Osteoblast (primary cell): ENCODE data around the gene MYB. TPM values are rescaled to one million over a fixed set of nuclear protein-coding genes. Genes with fewer than 3 reads are reported as not detected.
"Not testable (repeated sequence)": the region's sequence is repeated elsewhere in the genome, so short reads cannot be mapped to it uniquely, and the experiment has no call there.

ENCODE experiments used
- DNase-seq: peaks from one replicate; pipeline ENCODE4 v3.0.0; 2011; ENCODE audit warnings: low spot score, mixed read lengths; ENCODE audit not compliant: insufficient read length; ENCODE audit errors: missing footprints
- H2AFZ ChIP-seq: 2 replicates; pipeline ENCODE4 v1.6.0; 2011; ENCODE audit warnings: mild to moderate bottlenecking, low read length
- H3K27ac ChIP-seq: 2 replicates; pipeline ENCODE4 v1.5.1; 2011; ENCODE audit warnings: mild to moderate bottlenecking, low read depth, low read length, moderate library complexity
- H3K27me3 ChIP-seq: 2 replicates; pipeline ENCODE4 v1.6.0; 2012; ENCODE audit warnings: mild to moderate bottlenecking, control low read depth, inconsistent platforms, low read length, moderate library complexity; ENCODE audit not compliant: insufficient read depth
- H3K36me3 ChIP-seq: 2 replicates; pipeline ENCODE4 v1.5.1; 2011; ENCODE audit warnings: mild to moderate bottlenecking, low read length, control low read depth, moderate library complexity; ENCODE audit not compliant: insufficient read depth
- H3K4me1 ChIP-seq: 2 replicates; pipeline ENCODE4 v1.5.1; 2011; ENCODE audit warnings: mild to moderate bottlenecking, low read length, control low read depth, moderate library complexity; ENCODE audit not compliant: insufficient read depth
- H3K4me2 ChIP-seq: 2 replicates; pipeline ENCODE4 v1.6.0; 2011; ENCODE audit warnings: mild to moderate bottlenecking, low read length; ENCODE audit not compliant: insufficient read depth
- H3K4me3 ChIP-seq: fragments of 200-600 bp; sonication (generic); 3 replicates; pipeline ENCODE4 v1.5.1; 2012; ENCODE audit warnings: mild to moderate bottlenecking, low read length, inconsistent platforms; ENCODE audit not compliant: insufficient read depth
- H3K79me2 ChIP-seq: 2 replicates; pipeline ENCODE4 v1.6.0; 2012; ENCODE audit warnings: mild to moderate bottlenecking, low read length, control low read depth, inconsistent platforms; ENCODE audit not compliant: insufficient read depth
- H3K9me3 ChIP-seq: 2 replicates; pipeline ENCODE4 v1.5.1; 2011; ENCODE audit warnings: low read depth, low read length, control low read depth
- H4K20me1 ChIP-seq: 2 replicates; pipeline ENCODE4 v1.6.0; 2012; ENCODE audit warnings: mild to moderate bottlenecking, low read length, control low read depth; ENCODE audit not compliant: insufficient read depth
- total RNA-seq: library from RNA; depleted of rRNA; stranded (reverse); fragments of >200 nt; gene quantifications from 2 replicates; pipeline ENCODE4 v1.2.3, GENCODE V29; 2012
- TF ChIP-seq, protein P1 (sequence below): IDR thresholded peaks from 2 replicates; pipeline ENCODE4 v1.5.1; 2011; ENCODE audit warnings: mild to moderate bottlenecking, low read depth, low read length, moderate library complexity; ENCODE audit errors: extremely low read depth

Gene MYB
- total RNA-seq, 1 donor = 0.36 TPM

DNA sequence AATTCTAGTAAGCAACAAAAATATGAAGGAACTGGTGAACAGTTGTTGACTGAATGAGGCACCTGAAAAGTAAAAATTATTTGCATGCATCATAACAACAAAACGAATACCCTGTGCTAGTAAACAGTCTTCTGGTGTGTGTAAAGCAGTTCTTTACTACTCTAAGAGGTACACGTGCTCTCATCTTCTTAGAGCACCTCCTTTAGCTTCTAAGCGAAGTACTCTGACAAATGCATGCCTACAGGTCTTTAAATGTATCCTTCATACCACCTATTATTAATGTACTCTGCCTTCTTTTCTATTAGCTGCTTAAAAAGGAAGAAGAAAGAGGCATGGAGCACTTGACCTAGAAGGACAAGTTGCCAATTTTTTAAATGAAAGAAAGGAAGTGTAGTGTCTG lies 32.2 kb upstream of the MYB start:
- Histone ChIP-seq H3K4me3 (no peak overlapping the region), H4K20me1 (no peaks in the 10 kb centered on the region), H2AFZ (no peak overlapping the region), H3K27ac (no peak overlapping the region), H3K9me3 (no peaks in the 10 kb centered on the region), H3K27me3 (no peaks in the 10 kb centered on the region), H3K36me3 (no peaks in the 10 kb centered on the region), H3K79me2 (no peaks in the 10 kb centered on the region), H3K4me2 (no peak overlapping the region), H3K4me1 (peaks cover 8% of the 10 kb centered on the region)
- no peak for DNase-seq
- TF ChIP-seq, protein P1, sequence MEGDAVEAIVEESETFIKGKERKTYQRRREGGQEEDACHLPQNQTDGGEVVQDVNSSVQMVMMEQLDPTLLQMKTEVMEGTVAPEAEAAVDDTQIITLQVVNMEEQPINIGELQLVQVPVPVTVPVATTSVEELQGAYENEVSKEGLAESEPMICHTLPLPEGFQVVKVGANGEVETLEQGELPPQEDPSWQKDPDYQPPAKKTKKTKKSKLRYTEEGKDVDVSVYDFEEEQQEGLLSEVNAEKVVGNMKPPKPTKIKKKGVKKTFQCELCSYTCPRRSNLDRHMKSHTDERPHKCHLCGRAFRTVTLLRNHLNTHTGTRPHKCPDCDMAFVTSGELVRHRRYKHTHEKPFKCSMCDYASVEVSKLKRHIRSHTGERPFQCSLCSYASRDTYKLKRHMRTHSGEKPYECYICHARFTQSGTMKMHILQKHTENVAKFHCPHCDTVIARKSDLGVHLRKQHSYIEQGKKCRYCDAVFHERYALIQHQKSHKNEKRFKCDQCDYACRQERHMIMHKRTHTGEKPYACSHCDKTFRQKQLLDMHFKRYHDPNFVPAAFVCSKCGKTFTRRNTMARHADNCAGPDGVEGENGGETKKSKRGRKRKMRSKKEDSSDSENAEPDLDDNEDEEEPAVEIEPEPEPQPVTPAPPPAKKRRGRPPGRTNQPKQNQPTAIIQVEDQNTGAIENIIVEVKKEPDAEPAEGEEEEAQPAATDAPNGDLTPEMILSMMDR = no peak

DNA sequence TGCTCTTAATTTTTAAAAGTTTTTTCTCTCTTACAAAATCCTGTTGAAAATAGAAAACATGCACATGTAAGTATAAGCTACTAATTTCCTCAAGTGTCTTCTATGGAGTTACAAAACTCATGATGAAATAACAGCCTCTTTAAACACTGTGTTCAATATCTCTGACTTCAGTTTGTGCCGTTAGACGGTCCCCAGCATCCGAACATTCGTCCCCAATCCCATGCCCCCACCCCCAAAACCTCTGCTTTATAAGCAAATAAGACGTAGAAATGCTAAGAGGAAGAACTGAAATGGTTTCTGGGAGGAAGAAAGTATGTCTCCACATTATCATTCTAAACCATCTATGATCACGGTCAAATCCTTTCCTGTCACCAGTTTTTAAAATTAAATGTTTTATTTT lies 31.7 kb upstream of the MYB start:
- H3K4me3 ChIP-seq = no peak overlapping the region
- H3K9me3 ChIP-seq = no peaks in the 10 kb centered on the region
- H3K79me2 ChIP-seq = no peaks in the 10 kb centered on the region
- H3K27me3 ChIP-seq = no peaks in the 10 kb centered on the region
- no peak overlapping the region for H3K4me2 ChIP-seq
- no peaks in the 10 kb centered on the region for H3K36me3 ChIP-seq
- H4K20me1 ChIP-seq = no peaks in the 10 kb centered on the region
- TF ChIP-seq, protein P1 = no peak
- no peak overlapping the region for H3K27ac ChIP-seq
- no peak overlapping the region for H2AFZ ChIP-seq
- DNase-seq = no peak
- peaks cover 8% of the 10 kb centered on the region for H3K4me1 ChIP-seq

DNA sequence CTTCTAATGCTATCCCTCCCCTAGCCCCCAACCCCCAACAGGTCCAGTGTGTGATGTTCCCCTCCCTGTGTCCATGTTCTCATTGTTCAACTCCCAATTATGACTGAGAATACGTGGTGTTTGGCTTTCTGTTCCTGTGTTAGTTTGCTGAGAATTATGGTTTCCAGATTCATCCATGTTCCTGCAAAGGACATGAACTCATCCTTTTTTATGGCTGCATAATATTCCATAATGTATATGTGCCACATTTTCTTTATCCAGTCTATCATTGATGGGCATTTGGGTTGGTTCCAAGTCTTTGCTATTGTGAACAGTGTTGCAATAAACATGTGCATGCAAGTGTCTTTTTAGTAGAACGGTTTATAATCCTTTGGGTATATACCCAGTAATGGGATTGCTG lies 30.6 kb upstream of the MYB start:
- not testable (repeated sequence) for H4K20me1 ChIP-seq, H3K36me3 ChIP-seq, H3K4me1 ChIP-seq, H2AFZ ChIP-seq, H3K9me3 ChIP-seq, H3K27ac ChIP-seq, H3K4me2 ChIP-seq, DNase-seq, H3K4me3 ChIP-seq, H3K79me2 ChIP-seq, H3K27me3 ChIP-seq

DNA sequence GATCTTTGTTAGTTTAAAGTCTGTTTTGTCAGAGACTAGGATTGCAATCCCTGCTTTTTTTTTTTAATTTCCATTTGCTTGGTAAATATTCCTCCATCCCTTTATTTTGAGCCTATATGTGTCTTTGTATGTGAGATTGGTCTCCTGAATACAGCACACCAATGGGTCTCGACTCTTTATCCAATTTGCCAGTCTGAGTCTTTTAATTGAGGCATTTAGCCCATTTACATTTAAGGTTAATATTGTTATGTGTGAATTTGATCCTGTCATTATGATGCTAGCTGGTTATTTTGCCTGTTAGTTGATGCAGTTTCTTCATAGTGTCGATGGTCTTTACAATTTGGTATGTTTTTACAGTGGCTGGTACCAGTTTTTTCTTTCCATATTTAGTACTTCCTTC lies 27.0 kb upstream of the MYB start:
- not testable (repeated sequence) for H3K79me2 ChIP-seq, H3K27me3 ChIP-seq, H3K9me3 ChIP-seq, H4K20me1 ChIP-seq, H3K27ac ChIP-seq, H3K4me1 ChIP-seq, H3K4me2 ChIP-seq, H3K4me3 ChIP-seq, H3K36me3 ChIP-seq, H2AFZ ChIP-seq, DNase-seq

DNA sequence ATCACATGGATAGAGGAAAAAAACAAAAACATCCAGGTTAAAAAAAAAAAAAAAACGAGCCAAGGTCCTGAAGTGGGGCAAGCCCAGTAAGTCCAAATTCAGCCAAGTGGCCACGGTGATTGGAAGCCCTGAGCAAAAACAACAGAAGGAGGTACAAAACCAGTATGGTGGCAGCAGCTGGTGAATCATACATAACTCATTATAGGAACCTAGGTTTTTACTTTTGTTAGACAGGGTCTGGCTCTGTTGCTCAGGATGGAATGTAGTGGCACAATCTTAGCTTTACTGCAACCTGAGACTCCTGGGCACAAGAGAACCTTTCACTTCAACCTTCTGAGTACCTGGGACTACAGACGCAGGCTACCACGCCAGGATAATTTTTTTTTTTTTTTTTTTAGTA lies 22.7 kb upstream of the MYB start:
- no peak for DNase-seq
- Histone ChIP-seq H3K27me3 (no peaks in the 10 kb centered on the region), H3K4me2 (no peak overlapping the region), H3K4me3 (no peak overlapping the region), H4K20me1 (no peaks in the 10 kb centered on the region), H3K36me3 (no peaks in the 10 kb centered on the region), H3K27ac (no peak overlapping the region), H3K9me3 (no peaks in the 10 kb centered on the region), H2AFZ (no peak overlapping the region), H3K79me2 (no peaks in the 10 kb centered on the region), H3K4me1 (peaks cover 2% of the 10 kb centered on the region)
- TF ChIP-seq, protein P1 = no peak
